ENCODE results near the gene EBF4.

The EBF4 gene

GRCh38 chr20:2797136-2797983 is 104.8 kb downstream of the EBF4 start:
- Histone ChIP-seq H3K36me3 (ENCODE audit: insufficient read depth, low read length) (peaks cover 47% of the 10 kb centered on the region), H3K27me3 (ENCODE audit: insufficient read depth, low read length) (no peaks in the 10 kb centered on the region), H2AFZ (ENCODE audit: low read depth, low read length) (no peak overlapping the region), H3K4me1 (ENCODE audit: insufficient read depth, low read length) (peaks cover 14% of the 10 kb centered on the region), H3K4me3 (ENCODE audit: low read length) (no peak overlapping the region), H3K9me3 (ENCODE audit: low read length) (no peaks in the 10 kb centered on the region)

- H3K36me3 ChIP-seq (ENCODE audit: insufficient read depth, low read length): peaks cover 47% of the 10 kb centered on the region
- peaks cover 14% of the 10 kb centered on the region for H3K4me1 ChIP-seq (ENCODE audit: insufficient read depth, low read length)
- H3K27me3 ChIP-seq (ENCODE audit: insufficient read depth, low read length): no peaks in the 10 kb centered on the region
- H3K4me3 ChIP-seq (ENCODE audit: low read length): no peak overlapping the region
- H2AFZ ChIP-seq (ENCODE audit: low read depth, low read length): no peak overlapping the region
- H3K9me3 ChIP-seq (ENCODE audit: low read length): no peaks in the 10 kb centered on the region
Observed at GRCh38 chr20:2798095-2798805, 105.7 kb downstream of the EBF4 start.

- H3K9me3 ChIP-seq (ENCODE audit: low read length): no peaks in the 10 kb centered on the region
- peaks cover 14% of the 10 kb centered on the region for H3K4me1 ChIP-seq (ENCODE audit: insufficient read depth, low read length)
- no peak overlapping the region for H2AFZ ChIP-seq (ENCODE audit: low read depth, low read length)
- no peaks in the 10 kb centered on the region for H3K27me3 ChIP-seq (ENCODE audit: insufficient read depth, low read length)
- H3K4me3 ChIP-seq (ENCODE audit: low read length): no peak overlapping the region
- peaks cover 44% of the 10 kb centered on the region for H3K36me3 ChIP-seq (ENCODE audit: insufficient read depth, low read length)
Observed at GRCh38 chr20:2798814-2799213, 106.2 kb downstream of the EBF4 start.

- H3K27me3 ChIP-seq (ENCODE audit: insufficient read depth, low read length): no peaks in the 10 kb centered on the region
Observed at GRCh38 chr20:2799271-2799670, 106.7 kb downstream of the EBF4 start.

GRCh38 chr20:2799688-2800520 is 107.3 kb downstream of the EBF4 start:
- Histone ChIP-seq H2AFZ (ENCODE audit: low read depth, low read length) (peak overlapping the region; percentile 81), H3K4me3 (ENCODE audit: low read length) (peak overlapping the region; percentile 59), H3K4me1 (ENCODE audit: insufficient read depth, low read length) (peaks cover 14% of the 10 kb centered on the region), H3K36me3 (ENCODE audit: insufficient read depth, low read length) (peaks cover 42% of the 10 kb centered on the region), H3K9me3 (ENCODE audit: low read length) (no peaks in the 10 kb centered on the region), H3K27me3 (ENCODE audit: insufficient read depth, low read length) (no peaks in the 10 kb centered on the region)

More at GRCh38 chr20:2799271-2799670, 106.7 kb downstream of the EBF4 start:
- peaks cover 14% of the 10 kb centered on the region for H3K4me1 ChIP-seq (ENCODE audit: insufficient read depth, low read length)
- peaks cover 44% of the 10 kb centered on the region for H3K36me3 ChIP-seq (ENCODE audit: insufficient read depth, low read length)
- peak overlapping the region; percentile 59 for H3K4me3 ChIP-seq (ENCODE audit: low read length)
- no peak overlapping the region for H2AFZ ChIP-seq (ENCODE audit: low read depth, low read length)
- no peaks in the 10 kb centered on the region for H3K9me3 ChIP-seq (ENCODE audit: low read length)

GRCh38 chr20:2800521-2801285 is 108.1 kb downstream of the EBF4 start, which contains the start of gene CPXM1:
Gene CPXM1 (minus strand): TSS chr20:2800627. CDS start chr20:2800572, 55 bp downstream.
- peak within 1 kb of the TSS; percentile 81 for H2AFZ ChIP-seq (ENCODE audit: low read depth, low read length)
- H3K4me1 ChIP-seq (ENCODE audit: insufficient read depth, low read length): peaks cover 14% of the 10 kb centered on the region
- no peaks in the 10 kb centered on the region for H3K27me3 ChIP-seq (ENCODE audit: insufficient read depth, low read length)
- no peaks in the 10 kb centered on the region for H3K9me3 ChIP-seq (ENCODE audit: low read length)
- peak within 1 kb of the TSS; percentile 59 for H3K4me3 ChIP-seq (ENCODE audit: low read length)
- peaks cover 34% of the 10 kb centered on the region for H3K36me3 ChIP-seq (ENCODE audit: insufficient read depth, low read length)

GRCh38 chr20:2801286-2801728 is 108.7 kb downstream of the EBF4 start:
- H2AFZ ChIP-seq (ENCODE audit: low read depth, low read length): peak overlapping the region; percentile 81
- H3K4me3 ChIP-seq (ENCODE audit: low read length): peak overlapping the region; percentile 59
- peaks cover 28% of the 10 kb centered on the region for H3K36me3 ChIP-seq (ENCODE audit: insufficient read depth, low read length)
- no peaks in the 10 kb centered on the region for H3K9me3 ChIP-seq (ENCODE audit: low read length)
- no peaks in the 10 kb centered on the region for H3K27me3 ChIP-seq (ENCODE audit: insufficient read depth, low read length)
- H3K4me1 ChIP-seq (ENCODE audit: insufficient read depth, low read length): peaks cover 14% of the 10 kb centered on the region

- peaks cover 12% of the 10 kb centered on the region for H3K4me1 ChIP-seq (ENCODE audit: insufficient read depth, low read length)
- H3K4me3 ChIP-seq (ENCODE audit: low read length): no peak overlapping the region
- H3K9me3 ChIP-seq (ENCODE audit: low read length): no peaks in the 10 kb centered on the region
- peaks cover under 1% of the 10 kb centered on the region for H3K36me3 ChIP-seq (ENCODE audit: insufficient read depth, low read length)
- no peak overlapping the region for H2AFZ ChIP-seq (ENCODE audit: low read depth, low read length)
- no peaks in the 10 kb centered on the region for H3K27me3 ChIP-seq (ENCODE audit: insufficient read depth, low read length)
Observed at GRCh38 chr20:2804041-2804828, 111.7 kb downstream of the EBF4 start.

- Histone ChIP-seq H2AFZ (ENCODE audit: low read depth, low read length) (no peak overlapping the region), H3K36me3 (ENCODE audit: insufficient read depth, low read length) (no peaks in the 10 kb centered on the region), H3K4me3 (ENCODE audit: low read length) (no peak overlapping the region), H3K4me1 (ENCODE audit: insufficient read depth, low read length) (peaks cover 4% of the 10 kb centered on the region), H3K9me3 (ENCODE audit: low read length) (no peaks in the 10 kb centered on the region), H3K27me3 (ENCODE audit: insufficient read depth, low read length) (no peaks in the 10 kb centered on the region)
Observed at GRCh38 chr20:2804852-2805688, 112.5 kb downstream of the EBF4 start.

- Histone ChIP-seq H3K4me3 (ENCODE audit: low read length) (no peak overlapping the region), H2AFZ (ENCODE audit: low read depth, low read length) (no peak overlapping the region), H3K27me3 (ENCODE audit: insufficient read depth, low read length) (no peaks in the 10 kb centered on the region)
Observed at GRCh38 chr20:2805689-2806350, 113.2 kb downstream of the EBF4 start.

GRCh38 chr20:2806351-2806701 is 113.7 kb downstream of the EBF4 start:
- H3K36me3 ChIP-seq (ENCODE audit: insufficient read depth, low read length): no peaks in the 10 kb centered on the region
- no peak overlapping the region for H2AFZ ChIP-seq (ENCODE audit: low read depth, low read length)
- H3K4me3 ChIP-seq (ENCODE audit: low read length): no peak overlapping the region
- no peaks in the 10 kb centered on the region for H3K4me1 ChIP-seq (ENCODE audit: insufficient read depth, low read length)
- H3K9me3 ChIP-seq (ENCODE audit: low read length): no peaks in the 10 kb centered on the region
- no peaks in the 10 kb centered on the region for H3K27me3 ChIP-seq (ENCODE audit: insufficient read depth, low read length)

More at GRCh38 chr20:2805689-2806350, 113.2 kb downstream of the EBF4 start:
- Histone ChIP-seq H3K9me3 (ENCODE audit: low read length) (no peaks in the 10 kb centered on the region), H3K4me1 (ENCODE audit: insufficient read depth, low read length) (peaks cover 3% of the 10 kb centered on the region), H3K36me3 (ENCODE audit: insufficient read depth, low read length) (no peaks in the 10 kb centered on the region)
